GM21367 (cell line): Measurements from ENCODE around the gene C18orf63.
"Not testable (repeated sequence)": the region's sequence is repeated elsewhere in the genome, so short reads cannot be mapped to it uniquely, and the experiment has no call there.

ENCODE experiments used
- ATAC-seq: cut with Tn5 transposase; IDR thresholded peaks from one replicate; pipeline ENCODE4 v1.9.1; 2021; ENCODE audit not compliant: unreplicated experiment

Gene C18orf63

GRCh38 chr18:74326791-74327190 lies 11.2 kb downstream of the C18orf63 start:
- not testable (repeated sequence) for ATAC-seq

- ATAC-seq, result no peak
Observed at GRCh38 chr18:74328206-74328605, 12.6 kb downstream of the C18orf63 start.

- no peak for ATAC-seq
Observed at GRCh38 chr18:74329688-74330205, 14.1 kb downstream of the C18orf63 start.

- no peak for ATAC-seq
Observed at GRCh38 chr18:74331404-74331803, 15.8 kb downstream of the C18orf63 start.

GRCh38 chr18:74333091-74333490 lies 17.5 kb downstream of the C18orf63 start:
- no peak for ATAC-seq

GRCh38 chr18:74334242-74334893 lies 18.7 kb downstream of the C18orf63 start:
- no peak for ATAC-seq

GRCh38 chr18:74336656-74337055 lies 21.0 kb downstream of the C18orf63 start:
- no peak for ATAC-seq

- no peak for ATAC-seq
Observed at GRCh38 chr18:74337155-74337911, 21.7 kb downstream of the C18orf63 start.

- no peak for ATAC-seq
Observed at GRCh38 chr18:74337912-74338309, 22.3 kb downstream of the C18orf63 start.

- no peak for ATAC-seq
Observed at GRCh38 chr18:74342416-74343043, 26.9 kb downstream of the C18orf63 start.

- no peak for ATAC-seq
Observed at GRCh38 chr18:74346206-74346605, 30.6 kb downstream of the C18orf63 start.

GRCh38 chr18:74348581-74348980 lies 32.9 kb downstream of the C18orf63 start:
- ATAC-seq, result no peak

GRCh38 chr18:74351354-74351753 lies 35.7 kb downstream of the C18orf63 start:
- peak; percentile 74 for ATAC-seq

- ATAC-seq, result peak; percentile 55
Observed at GRCh38 chr18:74353169-74353775, 37.6 kb downstream of the C18orf63 start.

- ATAC-seq, result peak; percentile 48
Observed at GRCh38 chr18:74356959-74357358, 41.3 kb downstream of the C18orf63 start.

GRCh38 chr18:74360852-74361655 lies 45.4 kb downstream of the C18orf63 start:
- no peak for ATAC-seq

- ATAC-seq, result no peak
Observed at GRCh38 chr18:74367905-74368304, 52.3 kb downstream of the C18orf63 start.

- no peak for ATAC-seq
Observed at GRCh38 chr18:74368901-74369705, 53.5 kb downstream of the C18orf63 start.

GRCh38 chr18:74370115-74370514 lies 54.5 kb downstream of the C18orf63 start:
- ATAC-seq, result no peak

- no peak for ATAC-seq
Observed at GRCh38 chr18:74373428-74373827, 57.8 kb downstream of the C18orf63 start.
